Gastrocnemius medialis (tissue), 4 donors: ENCODE data around the gene MEIS3. TPM values are rescaled to one million over a fixed set of nuclear protein-coding genes. Genes with fewer than 3 reads are reported as not detected.

ENCODE experiments used
- ATAC-seq, 2 donors: fragments of 150-250 bp; one replicate each; pipeline ENCODE4 v1.9.1; 2016
- DNase-seq, 2 donors: peaks; one replicate each; pipeline ENCODE4 v3.0.0-alpha.2; 2019
- H3K27ac ChIP-seq, 4 donors: fragments of 200-600 bp; sonication (generic); 1 replicate in 1 of 4; 2 replicates in 3 of 4; pipeline ENCODE4 v1.5.1; 2016 to 2018; ENCODE audit warnings: mild to moderate bottlenecking in 2 of 4, moderate library complexity in 1 of 4
- H3K27me3 ChIP-seq, 3 donors: fragments of 200-600 bp; sonication (generic) in 2 of 3; 1 replicate in 1 of 3; 2 replicates in 2 of 3; pipeline versions ENCODE4 v1.5.1 to v1.6.0; 2016 to 2019; ENCODE audit warnings: mild to moderate bottlenecking in 1 of 3, moderate library complexity in 1 of 3
- H3K36me3 ChIP-seq, 2 donors: fragments of 200-600 bp; sonication (generic) in 1 of 2; one replicate each; pipeline ENCODE4 v1.5.1; 2017 to 2018
- H3K4me1 ChIP-seq, 2 donors: fragments of 200-600 bp; sonication (generic) in 1 of 2; one replicate each; pipeline ENCODE4 v1.5.1; 2016 to 2017; ENCODE audit warnings: mild to moderate bottlenecking in 2 of 2
- H3K4me3 ChIP-seq, 4 donors: fragments of 200-600 bp; sonication (generic) in 3 of 4; 1 replicate in 1 of 4; 2 replicates in 3 of 4; pipeline ENCODE4 v1.5.1; 2016 to 2019; ENCODE audit warnings: mild to moderate bottlenecking in 2 of 4
- H3K9me3 ChIP-seq, 3 donors: fragments of 200-600 bp; sonication (generic) in 2 of 3; 1 replicate in 1 of 3; 2 replicates in 2 of 3; pipeline ENCODE4 v1.5.1; 2016 to 2019
- CTCF ChIP-seq, 5 experiments: fragments of 450-650 bp in 3 of 5; fragments of 200-600 bp in 2 of 5; sonication (generic) in 2 of 5; IDR thresholded peaks in 4 of 5; conservative IDR thresholded peaks in 1 of 5; 1 replicate in 4 of 5; 2 replicates in 1 of 5; pipeline ENCODE4 v1.5.1; 2016 to 2019; ENCODE audit warnings: antibody characterized with exemption in 5 of 5, mild to moderate bottlenecking in 3 of 5, moderate library complexity in 3 of 5
- POLR2A ChIP-seq, 2 donors: fragments of 450-650 bp; IDR thresholded peaks; one replicate each; pipeline ENCODE4 v1.6.1; 2017; ENCODE audit warnings: antibody characterized with exemption in 2 of 2, mild to moderate bottlenecking in 2 of 2, moderate library complexity in 2 of 2
- in situ Hi-C, 4 donors: fragments of 200-750 bp; cut with MboI; loops; one replicate each; pipeline versions ENCODE4 v1.15.0 to v1.8.0; 2017; ENCODE audit warnings: low sequenced_read_pairs in 4 of 4
- intact Hi-C: fragments of 100-400 bp; cut with DNase I; formaldehyde crosslinking; loops from one replicate; pipeline ENCODE4 v1.15.1; 2023; ENCODE audit warnings: low total_unique reads
- total RNA-seq, 4 donors: library from RNA; depleted of rRNA; stranded (reverse); fragments of >200 nt; gene quantifications; one replicate each; pipeline versions ENCODE4 v1.1.0 to v1.2.3, GENCODE V29; 2016

Gene MEIS3
- total RNA-seq, 4 donors from 2014 or later, result 0.24 to 5.4 (median 2.2) TPM

DNA sequence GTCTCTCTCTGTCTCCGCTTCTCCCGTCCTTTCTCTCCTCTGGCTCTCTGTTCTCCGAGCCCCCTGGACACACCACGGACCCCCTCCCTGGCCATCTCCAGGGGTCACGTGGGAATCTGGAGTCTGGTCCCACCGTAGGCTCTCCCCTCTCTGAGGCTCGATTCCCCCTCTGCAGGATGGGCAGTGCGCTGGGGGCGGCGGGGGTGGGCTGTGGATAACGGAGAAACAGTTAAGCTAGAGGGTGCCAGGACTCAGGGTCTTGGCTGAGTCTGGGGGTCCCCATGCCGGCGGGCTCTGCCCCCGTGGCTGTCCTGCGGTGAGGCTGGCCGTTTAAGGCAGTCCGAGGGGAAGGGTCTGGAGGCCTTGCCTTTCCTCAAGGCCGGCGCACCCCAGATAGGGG lies 462 bp upstream of the MEIS3 start:
- H3K4me1 ChIP-seq, result peaks cover 0 to 10% of the 10 kb centered on the region in 2 donors

GRCh38 chr19:47418692-47419029 lies 666 bp downstream of the MEIS3 start:
- H3K27ac ChIP-seq, result no peak overlapping the region
- peaks cover 0 to 10% of the 10 kb centered on the region in 2 donors for H3K4me1 ChIP-seq
- H3K9me3 ChIP-seq, result no peaks in the 10 kb centered on the region
- no peaks in the 10 kb centered on the region for H3K36me3 ChIP-seq
- no peak for TF ChIP-seq CTCF (IDR thresholded peaks at IDR 0.05 in 4 of 5, conservative IDR thresholded peaks at IDR 0.05 in 1 of 5)
- TF ChIP-seq POLR2A (IDR thresholded peaks at IDR 0.05), result no peak
- no peak for ATAC-seq
- intact Hi-C loops, result no loop called here
- H3K27me3 ChIP-seq, result peaks cover 72 to 87% (median 83%) of the 10 kb centered on the region in 3 donors
- H3K4me3 ChIP-seq, result peak overlapping the region; percentile 17 to 37 (median 30)
- in situ Hi-C loops, result no loop called here
- DNase-seq, result no peak

More for the DNA sequence above, 462 bp upstream of the MEIS3 start:
- no peak for DNase-seq
- Histone ChIP-seq H3K27me3 (peaks cover 76 to 91% (median 86%) of the 10 kb centered on the region in 3 donors), H3K4me3 (no peak overlapping the region), H3K36me3 (no peaks in the 10 kb centered on the region), H3K9me3 (no peaks in the 10 kb centered on the region), H3K27ac (no peak overlapping the region)
- ATAC-seq, result no peak
- intact Hi-C loops (no loop called here), in situ Hi-C loops (no loop called here)
- TF ChIP-seq CTCF (IDR thresholded peaks at IDR 0.05 in 4 of 5, conservative IDR thresholded peaks at IDR 0.05 in 1 of 5) (no peak), POLR2A (IDR thresholded peaks at IDR 0.05) (no peak)

DNA sequence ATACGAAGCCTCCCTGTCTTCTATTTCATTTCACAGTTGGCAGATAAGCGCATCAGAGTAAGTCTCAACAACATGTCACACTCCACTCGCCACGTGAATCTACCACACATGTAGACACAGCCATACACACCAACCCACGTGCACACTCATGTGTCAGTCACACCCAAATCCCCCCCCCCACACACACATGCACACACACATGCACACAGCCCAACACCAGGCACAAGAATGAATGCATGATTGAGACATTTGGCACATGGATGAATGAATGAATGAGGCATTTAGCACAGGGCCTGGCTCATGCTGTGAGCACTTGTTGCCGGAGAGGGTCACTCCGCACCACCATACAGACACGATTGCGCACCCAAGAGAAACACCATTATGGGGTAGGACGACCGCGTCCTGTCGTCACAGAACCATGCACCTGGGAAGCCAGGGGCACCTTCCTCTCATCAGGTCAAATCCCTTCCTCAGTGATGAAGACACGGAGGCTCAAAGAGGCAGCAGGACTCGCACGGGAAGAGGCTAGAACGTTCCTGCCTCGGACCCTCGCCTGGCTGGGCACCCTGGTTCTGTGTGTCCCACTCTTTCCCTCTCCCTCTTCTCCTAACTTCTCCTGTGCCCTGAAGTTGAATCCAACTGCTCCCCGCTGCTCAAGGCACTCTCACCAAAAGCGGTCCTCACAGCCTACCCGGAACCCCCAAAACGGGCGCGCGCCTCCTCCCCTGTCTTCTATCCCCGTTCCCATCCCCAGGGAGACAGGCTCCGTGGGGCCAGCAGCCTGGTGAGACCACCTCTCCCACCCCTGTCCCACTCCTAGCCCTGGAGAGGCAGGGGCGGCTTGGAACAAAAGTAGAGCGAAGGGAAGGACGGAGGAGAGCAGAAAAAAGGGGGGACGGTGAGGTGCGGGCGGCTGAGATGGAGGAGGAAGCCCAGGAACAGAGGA lies 1.3 kb downstream of the MEIS3 start:
- peaks cover 0 to 10% of the 10 kb centered on the region in 2 donors for H3K4me1 ChIP-seq
- intact Hi-C loops (no loop called here), in situ Hi-C loops (no loop called here)
- H3K27ac ChIP-seq, result no peak overlapping the region
- H3K4me3 ChIP-seq, result peak overlapping the region in 3 of 4 donors; percentile 35 to 38 (median 37)
- TF ChIP-seq CTCF (IDR thresholded peaks at IDR 0.05 in 4 of 5, conservative IDR thresholded peaks at IDR 0.05 in 1 of 5) (no peak), POLR2A (IDR thresholded peaks at IDR 0.05) (no peak)
- no peak for DNase-seq
- H3K36me3 ChIP-seq, result no peaks in the 10 kb centered on the region
- H3K9me3 ChIP-seq, result no peaks in the 10 kb centered on the region
- H3K27me3 ChIP-seq, result peaks cover 70 to 80% (median 77%) of the 10 kb centered on the region in 3 donors
- no peak for ATAC-seq

GRCh38 chr19:47417107-47417745 lies 2.1 kb downstream of the MEIS3 start:
- TF ChIP-seq CTCF (IDR thresholded peaks at IDR 0.05 in 4 of 5, conservative IDR thresholded peaks at IDR 0.05 in 1 of 5) (no peak), POLR2A (IDR thresholded peaks at IDR 0.05) (no peak)
- in situ Hi-C loops (no loop called here), intact Hi-C loops (no loop called here)

More at GRCh38 chr19:47417107-47417745, 2.1 kb downstream of the MEIS3 start:
- Histone ChIP-seq H3K4me1 (peaks cover 0 to 10% of the 10 kb centered on the region in 2 donors), H3K27ac (no peak overlapping the region), H3K9me3 (no peaks in the 10 kb centered on the region), H3K36me3 (no peaks in the 10 kb centered on the region), H3K27me3 (peaks cover 65 to 73% (median 70%) of the 10 kb centered on the region in 3 donors), H3K4me3 (no peak overlapping the region)
- no peak for DNase-seq
- no peak for ATAC-seq
